Stimulated activated CD8-positive, alpha-beta memory T cell treated with anti-CD3 and anti-CD28 coated beads, Interleukin-4, amount 100 ng/mL, for 1 hour (primary cell): ENCODE results near the gene OR8D1.

Experiments
- DNase-seq, 2 donors: peaks; one replicate each; pipeline ENCODE4 v3.0.0-alpha.2; 2020; ENCODE audit warnings: low read depth in 2 of 2, low spot score in 1 of 2

OR8D1 gene

GRCh38 chr11:124313849-124314248, at the start of gene OR8D1:
TSS of gene OR8D1 (minus strand) at chr11:124313949. CDS start at chr11:124310766, 3,183 bp downstream.
- no peak for DNase-seq

GRCh38 chr11:124359566-124359965, 45.8 kb upstream of the OR8D1 start:
- no peak for DNase-seq

- DNase-seq, result no peak
These were observed 32.7 kb upstream of the OR8D1 start for GRCh38 chr11:124346311-124346955.

GRCh38 chr11:124344346-124344745, 30.6 kb upstream of the OR8D1 start:
- DNase-seq, result no peak

- no peak for DNase-seq
These were observed 26.3 kb upstream of the OR8D1 start for GRCh38 chr11:124340142-124340447.

GRCh38 chr11:124339396-124340141, 25.8 kb upstream of the OR8D1 start:
- DNase-seq, result no peak

- DNase-seq, result no peak
These were observed 18.1 kb upstream of the OR8D1 start for GRCh38 chr11:124331873-124332272.

- no peak for DNase-seq
These were observed 16.2 kb upstream of the OR8D1 start for GRCh38 chr11:124329787-124330478.

GRCh38 chr11:124327775-124328174, 14.0 kb upstream of the OR8D1 start:
- no peak for DNase-seq

GRCh38 chr11:124322356-124322755, 8.6 kb upstream of the OR8D1 start:
- DNase-seq, result no peak

- DNase-seq, result no peak
These were observed 6.3 kb upstream of the OR8D1 start, which contains the start of gene OR8D2 for GRCh38 chr11:124320097-124320496. TSS of gene OR8D2 (minus strand) at chr11:124320197. CDS start at chr11:124320197, 0 bp downstream.

GRCh38 chr11:124315052-124315451, 1.3 kb upstream of the OR8D1 start:
- DNase-seq, result no peak

- DNase-seq, result no peak
These were observed 618 bp downstream of the OR8D1 start for GRCh38 chr11:124313131-124313530.

- no peak for DNase-seq
These were observed 2.1 kb downstream of the OR8D1 start for GRCh38 chr11:124311670-124312069.

GRCh38 chr11:124311269-124311668, 2.5 kb downstream of the OR8D1 start:
- no peak for DNase-seq

GRCh38 chr11:124310721-124311120, 3.0 kb downstream of the OR8D1 start:
- DNase-seq, result no peak

- DNase-seq, result no peak
These were observed 6.7 kb downstream of the OR8D1 start for GRCh38 chr11:124307093-124307492.

- no peak for DNase-seq
These were observed 11.2 kb downstream of the OR8D1 start for GRCh38 chr11:124302347-124303125.

- no peak for DNase-seq
These were observed 12.2 kb downstream of the OR8D1 start for GRCh38 chr11:124301548-124301947.

- no peak for DNase-seq
These were observed 15.8 kb downstream of the OR8D1 start for GRCh38 chr11:124297921-124298320.

- no peak for DNase-seq
These were observed 17.7 kb downstream of the OR8D1 start for GRCh38 chr11:124296016-124296415.
